H9 (cell line): Measurements from ENCODE around the gene MYMK. TPM values are rescaled to one million over a fixed set of nuclear protein-coding genes. Genes with fewer than 3 reads are reported as not detected.

ENCODE experiments used
- DNase-seq: peaks from one replicate; pipeline ENCODE4 v3.0.0-alpha.2; 2017
- H2AFZ ChIP-seq: one replicate; pipeline ENCODE4 v1.6.1; 2013; ENCODE audit warnings: mild to moderate bottlenecking, low read length, control low read depth, moderate library complexity
- H2AK5ac ChIP-seq: 2 replicates; pipeline ENCODE4 v1.6.1; 2013; ENCODE audit warnings: low read length, control low read depth, mixed read lengths; ENCODE audit not compliant: insufficient read length
- H2BK120ac ChIP-seq: one replicate; pipeline ENCODE4 v1.6.1; 2013; ENCODE audit warnings: low read depth, mild to moderate bottlenecking, low read length, control low read depth, inconsistent platforms; ENCODE audit not compliant: poor library complexity, severe bottlenecking
- H2BK12ac ChIP-seq: 2 replicates; pipeline ENCODE4 v1.6.1; 2013; ENCODE audit warnings: low read length, control low read depth, mixed read lengths, low read depth; ENCODE audit not compliant: insufficient read length
- H2BK15ac ChIP-seq: 2 replicates; pipeline ENCODE4 v1.6.1; 2013; ENCODE audit warnings: low read depth, low read length, control low read depth
- H2BK20ac ChIP-seq: one replicate; pipeline ENCODE4 v1.6.1; 2013; ENCODE audit warnings: low read depth, mild to moderate bottlenecking, low read length, control low read depth, inconsistent platforms; ENCODE audit not compliant: poor library complexity, severe bottlenecking
- H2BK5ac ChIP-seq: 2 replicates; pipeline ENCODE4 v1.6.1; 2013; ENCODE audit warnings: low read length, control low read depth, mixed read lengths; ENCODE audit not compliant: insufficient read length
- H3K14ac ChIP-seq: 2 replicates; pipeline ENCODE4 v1.6.1; 2013; ENCODE audit warnings: low read length, control low read depth; ENCODE audit not compliant: insufficient read depth
- H3K18ac ChIP-seq: 2 replicates; pipeline ENCODE4 v1.6.1; 2013; ENCODE audit warnings: low read depth, mild to moderate bottlenecking, mixed read lengths, low read length, control low read depth; ENCODE audit not compliant: insufficient read length
- H3K23ac ChIP-seq: 2 replicates; pipeline ENCODE4 v1.6.1; 2013; ENCODE audit warnings: low read length, control low read depth, mixed read lengths, low read depth; ENCODE audit not compliant: insufficient read length
- H3K23me2 ChIP-seq: 2 replicates; pipeline ENCODE4 v1.6.1; 2013; ENCODE audit warnings: low read depth, mild to moderate bottlenecking, mixed read lengths, low read length, control low read depth; ENCODE audit not compliant: insufficient read length, poor library complexity, severe bottlenecking
- H3K27ac ChIP-seq: 2 replicates; pipeline ENCODE4 v1.5.1; 2013; ENCODE audit warnings: low read length, control low read depth, mixed read lengths, low read depth; ENCODE audit not compliant: insufficient read length
- H3K27me3 ChIP-seq: 2 replicates; pipeline ENCODE4 v1.6.1; 2013; ENCODE audit warnings: low read length, control low read depth, inconsistent platforms; ENCODE audit not compliant: insufficient read depth
- H3K4ac ChIP-seq: 2 replicates; pipeline ENCODE4 v1.6.1; 2013; ENCODE audit warnings: low read depth, mild to moderate bottlenecking, control low read depth, inconsistent platforms, low read length, moderate library complexity
- H3K4me1 ChIP-seq: 2 replicates; pipeline ENCODE4 v1.6.1; 2013; ENCODE audit warnings: low read length, control low read depth, inconsistent platforms; ENCODE audit not compliant: insufficient read depth
- H3K4me2 ChIP-seq: 2 replicates; pipeline ENCODE4 v1.6.1; 2013; ENCODE audit warnings: low read length, control low read depth, mixed read lengths; ENCODE audit not compliant: insufficient read length, insufficient read depth
- H3K56ac ChIP-seq: 2 replicates; pipeline ENCODE4 v1.6.1; 2013; ENCODE audit warnings: low read depth, mild to moderate bottlenecking, mixed read lengths, low read length, control low read depth; ENCODE audit not compliant: insufficient read length
- H3K79me1 ChIP-seq: 2 replicates; pipeline ENCODE4 v1.6.1; 2013; ENCODE audit warnings: low read depth, mild to moderate bottlenecking, moderate library complexity, low read length, control low read depth, inconsistent platforms; ENCODE audit not compliant: insufficient read depth, poor library complexity, severe bottlenecking
- H3K79me2 ChIP-seq: 2 replicates; pipeline ENCODE4 v1.6.1; 2013; ENCODE audit warnings: low read length, control low read depth, inconsistent platforms; ENCODE audit not compliant: insufficient read depth
- H3K9ac ChIP-seq: 2 replicates; pipeline ENCODE4 v1.6.1; 2013; ENCODE audit warnings: low read length, control low read depth, mixed read lengths; ENCODE audit not compliant: insufficient read length; ENCODE audit errors: extremely low read depth
- H3K9me3 ChIP-seq: one replicate; pipeline ENCODE4 v1.6.1; 2013; ENCODE audit warnings: low read depth, low read length, inconsistent platforms; ENCODE audit not compliant: control insufficient read depth
- H3T11ph ChIP-seq: one replicate; pipeline ENCODE4 v1.6.1; 2013; ENCODE audit warnings: mild to moderate bottlenecking, low read length, control low read depth, inconsistent platforms
- H4K20me1 ChIP-seq: one replicate; pipeline ENCODE4 v1.6.1; 2013; ENCODE audit not compliant: control insufficient read depth, insufficient read length, insufficient read depth
- H4K5ac ChIP-seq: 2 replicates; pipeline ENCODE4 v1.6.1; 2013; ENCODE audit warnings: low read depth, mild to moderate bottlenecking, mixed read lengths, low read length, control low read depth; ENCODE audit not compliant: insufficient read length
- H4K8ac ChIP-seq: replicated peaks from 2 replicates; pipeline ENCODE4 v1.6.1; 2013; ENCODE audit warnings: low read length, control low read depth, mixed read lengths, low read depth; ENCODE audit not compliant: insufficient read length
- H4K91ac ChIP-seq: 2 replicates; pipeline ENCODE4 v1.6.1; 2013; ENCODE audit warnings: low read depth, mild to moderate bottlenecking, moderate library complexity, mixed read lengths, low read length, control low read depth; ENCODE audit not compliant: insufficient read length
- H3K27ac Mint-ChIP-seq, 3 experiments: 2 replicates in 2 of 3; 3 replicates in 1 of 3; pipeline ENCODE4 v1.8.0; 2020 to 2021; ENCODE audit warnings: mixed read lengths in 3 of 3, mild to moderate bottlenecking in 1 of 3, moderate library complexity in 1 of 3
- H3K27me3 Mint-ChIP-seq: 2 replicates; pipeline ENCODE4 v1.8.0; 2021; ENCODE audit warnings: low read depth, mild to moderate bottlenecking, moderate library complexity, mixed read lengths
- H3K36me3 Mint-ChIP-seq, 3 experiments: 2 replicates in 2 of 3; 3 replicates in 1 of 3; pipeline ENCODE4 v1.8.0; 2020 to 2021; ENCODE audit warnings: low read depth in 3 of 3, mixed read lengths in 3 of 3; ENCODE audit not compliant: insufficient read depth in 1 of 3
- H3K4me1 Mint-ChIP-seq, 2 experiments: 2 replicates each; pipeline ENCODE4 v1.8.0; 2020; ENCODE audit warnings: mixed read lengths in 2 of 2
- H3K4me3 Mint-ChIP-seq, 2 experiments: 2 replicates in 1 of 2; 3 replicates in 1 of 2; pipeline ENCODE4 v1.8.0; 2020 to 2021; ENCODE audit warnings: mild to moderate bottlenecking in 2 of 2, mixed read lengths in 2 of 2, moderate library complexity in 1 of 2
- H3K9me3 Mint-ChIP-seq, 2 experiments: 2 replicates in 1 of 2; 3 replicates in 1 of 2; pipeline ENCODE4 v1.8.0; 2020; ENCODE audit warnings: mild to moderate bottlenecking in 2 of 2, mixed read lengths in 2 of 2, moderate library complexity in 1 of 2
- CTCF ChIP-seq: fragments of 200-600 bp; sonication (generic); conservative IDR thresholded peaks from 3 replicates; pipeline ENCODE4 v1.8.0; 2021; ENCODE audit warnings: antibody characterized with exemption, mild to moderate bottlenecking
- WGBS: extraction: QIAGEN DNeasy Blood & Tissue Kit; methylation state at CpG from one replicate; pipeline ENCODE4 v1.1.7; 2013; ENCODE audit warnings: missing lambda C conversion rate, low lambda C conversion rate, mixed read lengths; ENCODE audit not compliant: insufficient read length; ENCODE audit errors: extremely low coverage; 5-methylcytosine and 5-hydroxymethylcytosine counted together
- total RNA-seq: library from RNA; stranded (reverse); gene quantifications from 2 replicates; pipeline ENCODE4 v1.2.1, GENCODE V29; 2021

MYMK gene
- total RNA-seq, 1 experiment from 2014 or later = not detected

DNA sequence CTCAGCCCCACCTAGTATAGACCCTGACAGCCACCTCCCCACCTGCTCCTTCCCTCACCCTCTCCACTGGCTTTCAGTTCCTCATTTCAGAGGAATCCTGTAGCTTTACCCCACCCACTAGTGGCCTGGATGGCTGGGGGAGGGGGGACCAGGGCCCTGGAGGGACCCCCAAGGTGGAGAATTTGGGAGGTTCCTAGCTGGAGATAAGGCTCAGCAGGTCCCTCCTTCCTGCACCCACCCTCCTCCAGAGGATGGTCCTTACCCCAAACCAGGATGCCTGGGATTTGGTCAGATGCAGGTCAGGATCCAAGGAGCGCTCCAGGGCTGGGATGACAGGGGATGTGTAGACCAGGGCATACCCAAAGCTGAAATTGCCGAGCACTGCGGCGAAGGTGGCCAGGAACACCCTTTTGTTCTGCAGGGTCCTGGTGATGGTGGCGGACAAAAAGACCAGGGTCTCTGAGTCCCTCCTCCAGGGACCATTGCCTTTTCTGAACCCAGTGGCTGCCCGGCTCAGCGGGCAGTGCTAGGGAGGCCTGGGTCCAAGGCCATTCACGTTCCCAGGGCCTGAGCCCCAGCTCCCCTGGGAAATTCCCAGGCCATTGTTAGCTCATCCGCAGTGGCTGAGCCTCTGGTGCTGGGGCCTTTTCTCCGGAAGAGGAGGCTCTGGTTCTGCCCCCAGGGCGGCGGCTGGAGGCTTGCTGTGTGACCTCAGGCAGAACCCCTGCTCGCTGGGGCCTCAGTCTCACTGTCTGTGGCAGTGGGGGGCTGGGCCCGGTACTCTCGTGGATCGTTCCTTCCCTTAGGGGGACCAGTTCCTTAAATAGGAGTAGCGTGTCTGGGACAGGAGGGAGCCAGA, 46.5 kb downstream of the MYMK start:
- Histone ChIP-seq H3K4ac (no peak overlapping the region), H3K9me3 (no peaks in the 10 kb centered on the region), H2BK20ac (no peak overlapping the region), H2BK15ac (no peak overlapping the region), H4K8ac (no peak overlapping the region), H3K4me2 (peak overlapping the region; percentile 69), H3K23me2 (peaks cover 13% of the 10 kb centered on the region), H3K79me2 (no peaks in the 10 kb centered on the region; the same call in 1 of the 2 replicates), H3K27ac (no peak overlapping the region), H4K91ac (no peak overlapping the region), H2BK120ac (no peak overlapping the region), H3K23ac (no peak overlapping the region), H3K56ac (no peak overlapping the region), H2AK5ac (no peak overlapping the region), H3K9ac (peak overlapping the region; percentile 66), H3K14ac (peak overlapping the region; percentile 74; the same call in 1 of the 2 replicates), H3K18ac (no peak overlapping the region), H3K79me1 (no peaks in the 10 kb centered on the region), H3K4me1 (0 out of 2 replicates have a peak, but pooled peaks cover 2% of the 10 kb centered on the region), H2BK5ac (no peak overlapping the region), H3T11ph (no peak overlapping the region), H4K20me1 (no peaks in the 10 kb centered on the region), H4K5ac (no peak overlapping the region), H2AFZ (no peak overlapping the region), H3K27me3 (no peaks in the 10 kb centered on the region), H2BK12ac (no peak overlapping the region)
- peak overlapping the region; percentile 75 to 86 for H3K4me3 Mint-ChIP-seq
- DNase-seq = no peak
- peaks cover 8 to 14% (median 9%) of the 10 kb centered on the region in 3 experiments; a peak in 5 of 7 replicates for H3K36me3 Mint-ChIP-seq
- no peak for TF ChIP-seq CTCF
- peaks cover 16% of the 10 kb centered on the region for H3K27me3 Mint-ChIP-seq
- peak overlapping the region in 1 of 3 experiments; percentile 44; a peak in 3 of 7 replicates for H3K27ac Mint-ChIP-seq
- WGBS = no CpG with 5 or more reads among the region's 17 CpGs
- peaks cover 4 to 11% of the 10 kb centered on the region in 2 experiments for H3K4me1 Mint-ChIP-seq
- H3K9me3 Mint-ChIP-seq = no peaks in the 10 kb centered on the region
